ENCODE measurements around the gene APEX2. TPM values are rescaled to one million over a fixed set of nuclear protein-coding genes. Genes with fewer than 3 reads are reported as not detected.

Gene APEX2
- total RNA-seq, 4 donors from 2014 or later: 5.4 to 10.1 (median 8.9) TPM

- H3K4me1 ChIP-seq: no peaks in the 10 kb centered on the region
- 43% methylated on average over 4 of the region's 4 CpGs for WGBS
Observed at GRCh38 chrX:55028040-55028439, 27.9 kb downstream of the APEX2 start.

DNA sequence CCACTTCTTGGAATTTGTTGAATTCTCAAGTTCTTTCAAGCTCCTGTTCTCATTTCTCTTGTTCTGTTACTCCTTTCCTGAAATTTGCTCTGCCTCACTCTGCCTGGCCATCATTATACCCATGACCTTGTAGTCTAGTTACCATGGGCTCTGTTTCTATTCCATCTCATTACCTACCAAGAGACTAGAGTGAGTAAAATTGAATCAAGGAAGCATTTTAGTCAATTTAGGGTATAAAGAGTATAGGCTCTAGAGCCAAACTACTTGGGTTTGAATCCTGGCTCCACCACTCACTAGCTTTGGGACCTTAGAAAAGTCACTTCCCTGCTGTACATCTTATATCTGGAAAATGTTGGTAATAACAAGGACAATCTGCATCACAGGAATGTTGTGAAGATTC lies 28.4 kb downstream of the APEX2 start:
- no peak overlapping the region for H3K27ac ChIP-seq (replicated peaks in 1 of 4)
- DNase-seq (ENCODE audit: extremely low spot score): no peak
- no peaks in the 10 kb centered on the region for H3K9me3 ChIP-seq
- no peaks in the 10 kb centered on the region for H3K4me1 ChIP-seq
- intact Hi-C loops (cut with DNase I): no loop called here
- no peaks in the 10 kb centered on the region for H3K27me3 ChIP-seq
- no peak for TF ChIP-seq EP300 (IDR thresholded peaks at IDR 0.05)
- TF ChIP-seq, protein P1, sequence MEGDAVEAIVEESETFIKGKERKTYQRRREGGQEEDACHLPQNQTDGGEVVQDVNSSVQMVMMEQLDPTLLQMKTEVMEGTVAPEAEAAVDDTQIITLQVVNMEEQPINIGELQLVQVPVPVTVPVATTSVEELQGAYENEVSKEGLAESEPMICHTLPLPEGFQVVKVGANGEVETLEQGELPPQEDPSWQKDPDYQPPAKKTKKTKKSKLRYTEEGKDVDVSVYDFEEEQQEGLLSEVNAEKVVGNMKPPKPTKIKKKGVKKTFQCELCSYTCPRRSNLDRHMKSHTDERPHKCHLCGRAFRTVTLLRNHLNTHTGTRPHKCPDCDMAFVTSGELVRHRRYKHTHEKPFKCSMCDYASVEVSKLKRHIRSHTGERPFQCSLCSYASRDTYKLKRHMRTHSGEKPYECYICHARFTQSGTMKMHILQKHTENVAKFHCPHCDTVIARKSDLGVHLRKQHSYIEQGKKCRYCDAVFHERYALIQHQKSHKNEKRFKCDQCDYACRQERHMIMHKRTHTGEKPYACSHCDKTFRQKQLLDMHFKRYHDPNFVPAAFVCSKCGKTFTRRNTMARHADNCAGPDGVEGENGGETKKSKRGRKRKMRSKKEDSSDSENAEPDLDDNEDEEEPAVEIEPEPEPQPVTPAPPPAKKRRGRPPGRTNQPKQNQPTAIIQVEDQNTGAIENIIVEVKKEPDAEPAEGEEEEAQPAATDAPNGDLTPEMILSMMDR (IDR thresholded peaks at IDR 0.05): no peak
- TF ChIP-seq POLR2AphosphoS5 (IDR thresholded peaks at IDR 0.05): no peak
- no peak for TF ChIP-seq POLR2A (IDR thresholded peaks at IDR 0.05; ENCODE audit: low read depth)
- H3K4me3 ChIP-seq: no peak overlapping the region
- no peaks in the 10 kb centered on the region for H3K36me3 ChIP-seq

More at GRCh38 chrX:55028040-55028439, 27.9 kb downstream of the APEX2 start:
- no peak for DNase-seq (ENCODE audit: extremely low spot score)
- Histone ChIP-seq H3K9me3 (no peaks in the 10 kb centered on the region), H3K27me3 (no peaks in the 10 kb centered on the region), H3K36me3 (no peaks in the 10 kb centered on the region), H3K27ac (replicated peaks in 1 of 4) (no peak overlapping the region), H3K4me3 (no peak overlapping the region)
- TF ChIP-seq, protein P1 (IDR thresholded peaks at IDR 0.05): no peak
- no peak for TF ChIP-seq POLR2AphosphoS5 (IDR thresholded peaks at IDR 0.05)
- TF ChIP-seq POLR2A (IDR thresholded peaks at IDR 0.05; ENCODE audit: low read depth): no peak
- TF ChIP-seq EP300 (IDR thresholded peaks at IDR 0.05): no peak
- intact Hi-C loops (cut with DNase I): no loop called here

- H3K4me1 ChIP-seq: no peaks in the 10 kb centered on the region
- no peaks in the 10 kb centered on the region for H3K9me3 ChIP-seq
- intact Hi-C loops (cut with DNase I): no loop called here
- no peak overlapping the region for H3K27ac ChIP-seq (replicated peaks in 1 of 4)
- H3K27me3 ChIP-seq: no peaks in the 10 kb centered on the region
- no peak overlapping the region for H3K4me3 ChIP-seq
- no peak for DNase-seq (ENCODE audit: extremely low spot score)
- TF ChIP-seq POLR2A (IDR thresholded peaks at IDR 0.05; ENCODE audit: low read depth) (no peak), EP300 (IDR thresholded peaks at IDR 0.05) (no peak), POLR2AphosphoS5 (IDR thresholded peaks at IDR 0.05) (no peak)
- TF ChIP-seq, protein P1 (IDR thresholded peaks at IDR 0.05): no peak
- H3K36me3 ChIP-seq: no peaks in the 10 kb centered on the region
- WGBS: 72% methylated on average over 2 of the region's 2 CpGs
Observed at GRCh38 chrX:55029291-55029690, 29.1 kb downstream of the APEX2 start.

DNA sequence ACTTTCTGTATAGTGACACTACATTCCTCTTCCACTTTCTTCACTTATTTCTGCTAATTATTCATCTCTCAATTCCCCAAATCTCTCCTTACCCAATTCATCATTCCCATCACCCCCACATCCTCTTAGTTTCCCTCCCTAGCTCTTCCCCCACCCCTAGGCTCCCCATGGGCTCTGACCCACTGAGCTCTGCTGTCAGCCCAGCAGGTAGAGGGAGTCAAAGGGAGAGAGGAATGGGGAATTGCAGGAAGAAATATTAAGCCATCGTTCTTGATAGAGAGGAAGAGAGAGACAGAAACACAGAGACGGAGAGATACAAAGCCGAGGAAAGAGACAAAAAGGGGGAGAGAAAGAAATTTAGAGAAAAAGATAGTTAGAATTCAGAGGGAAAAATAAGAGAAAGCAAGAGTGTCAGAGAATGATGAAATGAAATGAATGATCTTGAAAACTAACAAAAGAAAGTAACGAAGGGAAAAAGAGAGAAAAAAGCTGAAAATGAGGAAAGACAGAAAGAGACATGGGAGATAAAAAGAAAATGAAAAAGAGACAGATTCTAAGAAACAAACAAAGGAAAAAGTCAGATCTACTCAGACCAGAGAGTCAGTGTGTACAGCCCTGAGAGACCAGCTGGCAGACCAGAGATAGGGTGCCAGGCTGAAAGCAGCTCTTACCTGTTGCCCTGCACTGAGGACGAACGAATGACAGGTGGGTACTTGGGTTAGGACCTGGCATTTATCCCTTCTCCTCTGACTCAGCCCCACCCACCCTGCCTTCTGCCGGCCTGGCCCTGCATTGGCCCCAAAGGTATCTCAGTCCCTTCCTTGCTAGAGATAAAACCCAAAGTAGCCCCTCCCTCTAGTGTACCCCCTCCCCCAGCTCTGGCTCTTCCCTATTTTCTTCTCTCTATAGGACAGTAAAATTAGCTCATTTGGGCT lies 30.4 kb downstream of the APEX2 start, which contains the start of gene ALAS2:
Gene ALAS2 (minus strand): TSS at position 707 of the 935 bp plus-strand sequence. CDS start 4,977 bp downstream, outside the sequence.
- Histone ChIP-seq H3K27me3 (no peaks in the 10 kb centered on the region), H3K4me1 (no peaks in the 10 kb centered on the region), H3K4me3 (no peak within 1 kb of the TSS), H3K36me3 (no peaks in the 10 kb centered on the region), H3K9me3 (no peaks in the 10 kb centered on the region), H3K27ac (replicated peaks in 1 of 4) (no peak within 1 kb of the TSS)
- TF ChIP-seq EP300 (IDR thresholded peaks at IDR 0.05): no peak
- no peak for TF ChIP-seq POLR2AphosphoS5 (IDR thresholded peaks at IDR 0.05)
- TF ChIP-seq POLR2A (IDR thresholded peaks at IDR 0.05; ENCODE audit: low read depth): no peak
- TF ChIP-seq, protein P1 (IDR thresholded peaks at IDR 0.05): no peak
- intact Hi-C loops (cut with DNase I): no loop called here
- 55% methylated on average over 7 of the region's 7 CpGs for WGBS
- no peak for DNase-seq (ENCODE audit: extremely low spot score)

Data from esophagus muscularis mucosa (tissue), 4 donors.